Anterior cingulate cortex (tissue), 58 donors: ENCODE data around the gene GPC6.
"Not testable (repeated sequence)": the region's sequence is repeated elsewhere in the genome, so short reads cannot be mapped to it uniquely, and the experiment has no call there.

Source experiments
- DNase-seq, 58 donors: peaks; one replicate each; lab custom pipeline; 2025; lab: John Stamatoyannopoulos, UW

The GPC6 gene

DNA sequence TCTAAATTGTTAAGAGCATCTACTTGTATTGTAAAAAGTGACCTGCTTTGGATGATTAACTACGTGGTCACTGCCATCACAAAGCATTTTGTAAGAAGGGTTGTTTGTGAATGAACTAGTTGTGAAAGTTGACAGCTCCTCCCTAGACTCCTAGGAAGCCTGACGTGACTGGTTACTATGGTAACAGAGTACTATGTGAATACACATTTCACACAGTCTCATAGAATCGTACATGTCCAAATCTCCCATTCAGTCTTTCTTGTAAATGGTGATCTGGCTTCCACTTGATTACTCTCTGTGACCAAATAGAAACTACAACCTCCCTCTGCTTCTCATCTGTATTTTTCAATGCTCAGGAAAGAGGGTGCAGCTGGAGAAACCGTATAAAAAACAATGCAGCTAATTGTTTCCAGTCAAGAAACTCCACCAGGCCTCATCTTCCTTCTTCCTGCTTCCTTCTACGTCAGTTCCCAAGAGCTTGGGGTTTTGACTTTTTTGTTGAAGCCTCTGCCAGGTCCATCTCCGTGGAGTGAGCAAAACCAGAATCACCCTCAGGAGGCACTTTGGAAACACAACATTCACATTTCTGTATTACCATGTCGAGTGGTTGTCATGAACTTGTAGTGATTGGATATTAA lies 83.4 kb downstream of the GPC6 start:
- no peak for DNase-seq

DNA sequence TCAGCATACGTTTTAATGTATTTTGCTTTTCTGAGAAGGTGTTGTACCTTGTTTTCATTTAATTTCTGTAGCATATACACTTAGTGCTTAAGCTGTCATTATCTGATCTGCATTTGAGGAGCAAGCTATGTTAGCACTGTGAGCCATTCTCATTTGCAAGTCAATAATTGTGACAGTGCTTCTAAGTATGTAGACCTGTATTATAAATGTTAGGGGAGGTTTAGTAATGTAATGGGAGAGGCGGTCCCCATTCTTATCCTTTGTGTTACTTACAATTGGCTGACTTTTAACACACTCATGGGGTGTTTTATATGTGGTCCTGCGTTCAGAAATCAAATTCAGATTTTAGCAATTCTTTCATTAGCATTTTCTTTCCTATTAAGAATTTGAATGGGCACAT lies 90.2 kb downstream of the GPC6 start:
- DNase-seq, result no peak

DNA sequence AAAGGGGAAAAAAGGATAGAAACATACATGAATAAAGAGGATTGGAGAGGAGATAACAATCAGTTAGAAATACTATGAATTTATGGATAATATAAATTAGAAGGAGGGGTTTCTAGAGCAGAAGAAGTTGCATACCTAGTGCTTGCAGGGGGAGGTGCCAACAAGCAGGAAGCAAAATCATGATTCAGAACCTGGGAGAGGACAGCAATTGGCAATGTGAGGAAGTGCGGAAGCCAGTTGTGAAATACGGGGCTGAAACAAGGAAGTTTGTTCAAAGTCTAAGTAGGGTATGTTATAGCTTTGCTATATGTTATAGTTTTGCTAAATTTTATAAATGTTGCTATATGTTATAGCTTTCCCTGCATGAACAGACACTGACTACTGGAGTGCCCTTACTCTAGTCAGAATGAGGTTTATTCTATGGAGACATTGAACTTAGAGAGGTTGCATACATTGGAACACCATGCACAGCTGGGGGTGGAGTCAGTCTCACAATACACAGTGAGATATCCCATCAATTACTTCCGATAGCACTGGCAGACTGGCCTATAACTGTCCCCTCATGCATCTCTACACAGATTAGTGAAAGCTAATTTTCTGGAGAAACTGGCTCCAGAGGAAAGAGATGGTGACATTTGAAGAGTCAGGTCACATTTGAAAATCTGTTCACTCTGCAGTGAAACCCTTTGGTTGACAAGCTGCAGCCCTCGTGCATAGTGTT lies 92.1 kb downstream of the GPC6 start:
- DNase-seq, result no peak

DNA sequence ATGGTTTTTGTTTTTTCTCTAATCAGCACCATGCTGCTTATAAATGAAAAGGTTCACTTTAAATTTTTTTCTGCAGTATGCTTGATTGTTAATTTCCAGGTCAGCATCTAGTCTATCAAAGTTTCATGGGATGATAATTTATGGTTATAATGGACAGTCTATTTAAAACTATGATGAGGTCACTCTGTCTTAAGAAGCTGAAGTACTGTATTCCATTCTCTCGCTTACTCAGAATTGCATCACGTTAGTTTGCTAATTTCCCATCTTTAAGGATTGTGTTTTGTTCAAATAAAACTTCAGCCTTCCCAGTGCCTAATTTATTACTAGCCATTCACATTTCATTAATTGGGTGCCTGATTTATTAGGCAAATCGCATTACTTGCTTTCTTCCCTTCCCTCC lies 94.3 kb downstream of the GPC6 start:
- DNase-seq, result no peak

DNA sequence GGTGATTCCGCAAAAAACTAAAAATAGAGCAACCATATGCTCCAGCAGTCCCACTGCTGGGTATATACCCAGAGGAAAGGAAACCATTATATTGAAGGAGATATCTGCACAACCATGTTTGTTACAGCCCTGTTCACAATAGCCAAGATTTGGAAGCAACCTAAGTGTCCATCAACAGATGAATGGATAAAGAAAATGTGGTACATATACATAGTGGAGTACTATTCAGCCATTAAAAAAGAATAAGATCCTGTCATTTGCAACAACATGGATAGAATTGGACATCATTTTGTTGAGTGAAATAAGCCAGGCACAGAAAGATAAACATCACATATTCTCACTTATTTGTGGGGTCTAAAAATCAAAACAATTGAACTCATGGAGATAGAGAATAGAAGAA lies 97.3 kb downstream of the GPC6 start:
- not testable (repeated sequence) for DNase-seq

DNA sequence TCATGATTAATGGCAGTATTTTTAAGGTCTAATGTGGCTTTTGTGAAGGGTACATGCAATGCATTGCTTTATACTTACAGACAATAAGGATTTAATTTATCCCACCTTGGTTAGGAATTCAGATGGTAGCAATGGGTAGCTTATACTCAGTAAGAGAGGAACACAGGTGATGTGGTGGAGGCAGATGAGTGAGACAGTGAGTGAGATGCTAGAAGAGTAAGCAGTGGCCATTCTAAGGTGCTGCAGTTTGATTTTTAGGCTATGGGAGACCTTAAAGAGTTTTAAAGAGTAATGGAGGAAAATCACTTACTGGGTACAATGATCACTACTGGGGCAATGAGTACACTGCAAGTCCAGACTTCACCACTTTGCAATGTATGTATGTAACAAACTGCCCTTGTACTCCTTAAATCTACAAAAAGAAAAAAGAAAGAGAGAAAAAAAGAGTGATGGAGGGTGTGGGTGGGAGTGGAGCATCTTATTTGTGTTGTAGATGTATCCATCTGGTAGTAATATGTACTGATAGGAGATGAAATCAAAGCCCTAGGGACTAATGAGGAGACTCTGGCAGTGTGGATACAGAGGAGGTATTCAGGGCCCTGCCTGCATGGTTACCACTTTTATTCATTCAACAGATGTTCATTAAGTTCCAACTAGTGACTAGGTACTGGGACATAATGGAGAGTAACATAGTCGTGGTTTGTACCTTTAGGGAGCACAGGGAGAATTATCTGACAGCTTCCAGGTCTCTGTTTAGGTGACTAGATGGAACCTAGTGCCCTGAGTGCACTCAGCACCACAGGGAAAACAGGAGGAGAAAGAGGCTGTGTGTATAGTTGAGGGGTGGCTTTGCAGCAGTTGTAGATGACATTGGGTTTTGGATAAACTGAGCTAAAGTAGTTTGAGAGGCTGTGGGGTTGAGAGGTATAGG lies 99.0 kb downstream of the GPC6 start:
- no peak for DNase-seq

DNA sequence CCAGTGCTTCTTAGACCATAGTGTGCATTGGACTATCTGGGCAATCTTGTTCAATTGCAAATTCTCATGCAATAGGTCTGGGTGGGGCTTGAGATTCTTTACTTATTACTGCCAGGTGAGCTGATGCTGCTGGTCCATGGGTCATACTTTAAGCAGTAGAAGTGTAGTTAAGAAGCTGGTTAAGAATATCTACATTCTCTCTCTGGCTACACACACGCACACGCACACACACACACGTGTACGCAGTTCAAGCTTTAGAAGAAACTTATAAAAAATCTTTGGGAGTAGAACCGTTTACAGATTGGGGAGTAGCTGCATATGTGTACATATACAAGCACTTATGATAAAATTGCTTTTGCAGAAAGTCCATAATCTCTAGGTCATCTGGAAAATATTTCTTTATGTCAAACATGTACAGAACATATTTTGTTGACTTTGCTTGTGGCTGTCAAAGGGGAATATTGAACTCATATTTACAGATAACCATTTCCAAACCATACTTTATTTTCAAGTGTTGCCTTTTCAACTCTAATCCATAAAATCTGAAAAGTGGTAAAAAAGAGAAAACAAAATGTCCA lies 99.7 kb downstream of the GPC6 start:
- DNase-seq, result no peak

DNA sequence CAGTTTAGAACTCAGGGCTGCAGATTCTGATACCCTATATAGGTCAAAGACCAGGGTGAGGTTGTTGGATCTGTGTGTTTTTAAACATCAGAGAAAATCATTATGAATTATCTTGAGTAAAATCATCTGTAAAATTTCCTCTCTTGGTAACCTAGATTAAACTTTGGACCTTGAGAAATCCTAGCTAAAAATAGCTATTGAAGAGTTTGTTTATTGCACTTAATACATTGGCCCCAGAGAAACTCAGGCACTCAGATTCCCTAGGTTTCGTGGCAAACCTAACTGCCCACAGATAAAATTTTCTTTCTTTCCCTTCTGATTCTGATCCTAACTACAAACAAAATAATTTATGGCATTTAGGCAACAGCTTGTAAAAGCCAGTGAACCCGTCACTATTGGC lies 102.3 kb downstream of the GPC6 start:
- DNase-seq, result no peak

DNA sequence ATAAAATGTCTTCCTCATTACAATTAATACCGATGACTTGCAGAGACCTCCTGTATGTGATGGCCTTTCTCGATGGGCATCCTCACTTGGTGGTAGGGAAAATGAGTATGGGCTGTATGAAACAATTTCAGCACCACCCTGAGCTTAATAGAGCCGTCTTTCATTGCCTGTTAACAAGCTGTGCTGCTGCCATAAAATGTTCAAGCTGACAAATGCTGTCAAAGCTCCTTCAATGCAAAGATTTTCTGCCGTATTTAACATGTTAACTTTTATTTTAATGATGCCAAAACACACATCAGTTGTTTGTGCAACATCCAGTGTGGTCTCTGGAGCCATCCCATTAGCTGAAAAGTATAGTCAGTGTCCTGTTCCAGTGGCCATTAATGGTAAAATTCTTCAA lies 110.1 kb downstream of the GPC6 start:
- DNase-seq, result no peak

DNA sequence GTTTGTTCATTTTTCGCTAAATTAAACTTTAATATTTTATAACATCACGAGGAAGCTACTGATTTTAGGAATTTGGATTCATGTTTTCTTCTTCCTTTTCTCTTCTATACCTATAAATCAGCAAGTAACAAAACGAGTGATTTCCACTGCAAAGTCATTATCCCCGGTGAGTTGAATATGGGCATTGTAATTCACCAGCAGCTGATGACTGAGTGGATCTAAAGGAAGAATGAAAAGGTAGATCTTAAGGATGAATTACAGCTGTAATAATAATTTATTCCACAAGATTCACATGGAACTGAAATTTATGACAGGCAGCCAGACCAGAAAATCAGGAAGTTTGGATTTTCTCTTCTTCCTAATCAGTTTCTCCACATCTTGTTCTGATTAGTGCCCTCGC lies 111.4 kb downstream of the GPC6 start:
- no peak for DNase-seq

DNA sequence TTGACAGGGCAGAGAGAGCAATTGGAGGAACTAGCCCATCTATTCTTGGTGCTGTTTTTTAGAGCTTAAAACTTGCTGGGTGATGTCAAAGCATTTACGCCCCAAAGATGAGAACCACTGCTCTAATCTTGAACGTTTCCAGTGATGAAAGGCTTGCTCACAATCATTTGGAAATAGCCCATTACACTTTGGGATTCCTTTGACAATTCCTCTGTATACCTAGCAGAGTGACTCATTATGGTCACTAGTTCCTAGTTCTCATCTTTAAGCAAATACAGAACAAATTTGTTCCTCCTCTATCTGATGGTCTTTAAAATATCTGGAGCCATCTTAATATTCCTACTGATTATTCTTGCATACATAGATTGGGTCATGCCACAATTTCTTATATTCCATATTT lies 112.3 kb downstream of the GPC6 start:
- DNase-seq, result no peak

DNA sequence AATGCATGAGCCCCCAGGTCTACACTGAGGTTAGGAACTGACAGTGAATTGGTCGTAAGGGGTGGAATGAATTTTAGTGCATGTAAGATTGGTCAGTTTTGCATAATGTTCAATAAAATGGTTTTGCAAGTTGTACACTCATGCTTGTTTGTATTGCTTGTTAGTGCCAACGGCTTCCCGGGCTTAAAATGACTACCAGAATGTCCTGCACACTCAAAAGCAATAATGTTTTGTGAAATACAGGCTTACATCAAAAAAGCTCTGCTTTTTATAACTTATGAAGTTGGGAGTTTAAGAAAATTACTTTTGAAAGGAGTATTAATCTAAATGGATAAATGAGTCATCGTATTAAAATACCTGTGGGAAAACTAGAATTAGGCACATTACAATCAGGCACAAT lies 112.9 kb downstream of the GPC6 start:
- no peak for DNase-seq

DNA sequence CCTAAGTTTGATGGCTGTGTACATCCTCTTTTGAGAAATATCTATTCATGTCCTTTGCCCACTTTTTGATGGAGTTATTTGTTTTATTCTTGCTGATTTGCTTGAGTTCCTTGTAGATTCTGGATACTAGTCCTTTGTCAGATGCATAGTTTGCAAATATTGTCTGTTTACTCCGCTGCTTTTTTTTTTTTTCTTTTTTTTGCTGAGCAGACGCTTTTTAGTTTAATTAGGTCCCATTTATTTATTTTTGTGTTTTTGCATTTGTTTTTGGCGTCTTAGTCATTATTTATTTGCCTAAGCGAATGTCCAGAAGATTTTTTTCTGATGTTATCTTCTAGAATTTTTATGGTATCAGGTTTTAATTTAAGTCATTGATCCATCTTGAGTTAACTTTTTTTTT lies 114.9 kb downstream of the GPC6 start:
- DNase-seq, result no peak

DNA sequence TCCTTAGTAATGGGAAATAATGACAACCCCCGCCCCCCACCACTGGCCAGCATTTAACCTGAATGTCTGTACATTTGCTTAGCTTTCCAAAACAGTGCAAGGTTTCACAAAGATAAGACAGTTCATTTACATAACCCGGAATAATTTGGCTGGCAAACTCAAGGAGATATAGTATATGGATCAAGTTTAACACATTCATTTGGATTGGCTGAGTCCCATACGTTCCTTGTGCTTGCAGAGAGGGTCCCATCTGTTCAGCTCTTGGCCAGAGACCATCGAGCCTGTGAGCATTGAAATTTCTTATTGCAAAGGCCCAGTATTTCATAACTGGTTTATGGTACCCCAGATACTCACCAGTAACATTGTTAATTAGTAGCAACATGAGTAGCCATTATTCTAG lies 116.5 kb downstream of the GPC6 start:
- DNase-seq, result peak in 4 of 58 donors; percentile 1 to 5 (median 2)

DNA sequence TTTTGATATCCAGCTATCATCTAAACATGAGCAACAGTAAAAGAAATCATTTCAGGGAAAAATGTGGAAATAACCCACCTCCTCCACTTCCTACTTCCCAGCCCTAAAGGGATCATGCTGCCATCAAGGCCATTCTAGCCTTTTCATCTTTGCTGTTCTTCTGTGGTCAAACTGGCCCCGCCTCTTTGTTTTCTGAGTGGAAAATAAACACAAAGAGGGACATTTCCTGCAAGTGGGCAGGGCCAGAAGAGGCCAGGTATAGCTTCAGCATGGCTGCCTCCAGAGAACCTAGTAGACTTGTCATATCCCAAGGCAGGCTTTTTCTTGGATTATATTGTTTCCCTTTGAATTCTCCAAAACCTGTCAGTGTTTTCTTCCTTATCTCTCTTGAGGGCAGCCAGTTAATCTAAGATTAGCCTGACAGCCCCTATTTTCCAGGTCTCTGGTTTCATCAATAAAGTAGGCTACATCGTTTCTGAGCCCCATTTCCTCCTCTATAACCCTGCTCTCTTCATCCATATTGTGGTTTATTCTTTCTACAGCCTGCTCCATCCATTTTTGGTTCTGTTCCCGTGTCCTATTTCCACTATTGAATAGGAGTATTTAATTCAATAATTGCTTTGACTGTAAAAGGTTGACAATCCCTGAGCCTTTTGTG lies 117.6 kb downstream of the GPC6 start:
- no peak for DNase-seq

DNA sequence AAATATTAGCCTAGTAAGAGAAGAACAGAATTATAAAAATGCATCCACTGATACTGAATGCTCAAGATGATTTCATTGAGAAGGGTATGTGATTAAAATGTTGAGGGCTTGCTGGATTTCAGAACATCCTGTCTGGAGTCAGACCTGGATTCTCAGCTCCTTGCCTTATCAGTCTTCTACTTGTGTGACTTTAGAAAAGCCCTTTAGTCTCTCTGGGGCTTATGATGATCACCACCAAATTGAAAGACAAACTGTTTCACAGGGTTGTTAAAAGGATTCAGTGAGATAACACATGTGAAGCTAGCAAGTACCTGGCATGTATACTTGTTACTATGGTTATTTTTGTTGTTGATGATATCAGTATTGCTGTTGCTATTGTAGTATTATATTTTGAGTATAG lies 118.4 kb downstream of the GPC6 start:
- no peak for DNase-seq

DNA sequence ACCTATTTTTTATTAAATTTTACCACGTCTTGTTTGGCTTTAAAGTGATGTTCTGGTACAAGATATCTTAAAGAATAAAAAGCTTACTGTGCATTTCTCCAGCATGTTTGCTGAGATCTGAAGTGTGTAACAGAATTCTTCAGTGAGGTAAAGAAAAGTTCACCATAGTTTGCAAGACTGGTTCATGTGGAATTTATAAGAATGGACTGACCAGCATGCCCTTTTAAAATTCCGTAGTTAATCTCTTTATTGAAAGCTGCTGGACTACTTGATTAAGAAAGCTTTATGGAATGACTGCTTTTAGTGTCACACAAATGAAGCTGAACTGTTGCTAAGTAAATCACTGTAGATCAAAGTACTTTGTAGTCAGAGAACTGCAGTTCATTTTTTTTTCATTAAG lies 119.2 kb downstream of the GPC6 start:
- no peak for DNase-seq

DNA sequence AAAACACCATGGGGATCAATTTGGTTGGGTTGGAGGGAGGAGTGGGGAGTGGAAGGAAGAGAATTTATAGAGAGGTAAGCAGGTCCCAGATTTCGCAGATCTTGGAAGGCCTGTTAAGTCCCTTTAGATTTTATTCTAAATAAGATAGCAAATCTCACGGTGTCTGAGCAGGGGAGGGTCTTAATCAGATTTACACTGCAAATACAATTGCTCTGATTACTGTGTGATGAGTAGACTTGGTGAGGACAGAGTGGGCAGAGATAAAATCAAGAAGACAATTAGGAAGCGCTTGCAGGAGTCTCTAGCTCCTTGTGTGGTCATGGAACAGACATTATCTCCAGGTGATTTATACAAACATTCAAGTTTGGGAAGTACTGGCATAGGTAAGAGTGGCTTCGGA lies 126.0 kb downstream of the GPC6 start:
- no peak for DNase-seq

DNA sequence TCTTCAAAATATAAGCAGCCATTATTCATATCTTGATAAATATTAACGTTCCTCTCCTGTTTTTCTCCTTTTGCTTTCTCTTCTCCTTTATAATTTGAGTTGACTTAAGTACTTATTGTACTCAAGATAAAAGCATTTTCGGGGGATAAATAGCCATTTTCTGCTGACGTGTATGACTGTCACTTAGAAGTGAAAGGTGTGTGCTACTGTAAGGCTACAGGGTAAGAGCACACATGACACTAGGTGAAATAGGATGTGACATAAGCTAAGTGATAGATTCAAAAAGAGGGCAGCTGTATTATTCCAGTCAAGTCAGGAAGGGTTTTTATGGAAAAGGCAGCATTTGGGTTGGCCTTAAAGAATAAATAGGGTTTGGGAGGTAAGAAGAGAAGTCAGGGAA lies 128.5 kb downstream of the GPC6 start:
- no peak for DNase-seq

DNA sequence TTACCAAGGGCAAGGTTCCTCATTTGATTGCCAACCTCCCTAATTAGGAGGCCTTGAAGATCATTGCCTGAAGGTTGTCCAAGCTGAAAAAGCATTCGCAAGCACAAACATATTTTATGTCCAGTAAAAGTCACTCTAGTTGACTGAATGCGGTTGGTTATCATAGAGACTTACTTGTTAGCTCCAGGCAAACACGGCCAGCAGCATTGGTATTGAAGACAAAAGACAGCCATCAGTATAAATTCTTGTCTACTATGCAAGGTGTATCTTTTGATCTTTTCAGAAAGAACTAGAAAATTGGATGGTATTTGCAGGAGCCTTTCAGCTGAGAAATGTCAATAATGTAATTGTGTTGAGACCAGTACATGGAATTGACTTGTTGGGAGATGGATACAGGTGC lies 129.9 kb downstream of the GPC6 start:
- no peak for DNase-seq

DNA sequence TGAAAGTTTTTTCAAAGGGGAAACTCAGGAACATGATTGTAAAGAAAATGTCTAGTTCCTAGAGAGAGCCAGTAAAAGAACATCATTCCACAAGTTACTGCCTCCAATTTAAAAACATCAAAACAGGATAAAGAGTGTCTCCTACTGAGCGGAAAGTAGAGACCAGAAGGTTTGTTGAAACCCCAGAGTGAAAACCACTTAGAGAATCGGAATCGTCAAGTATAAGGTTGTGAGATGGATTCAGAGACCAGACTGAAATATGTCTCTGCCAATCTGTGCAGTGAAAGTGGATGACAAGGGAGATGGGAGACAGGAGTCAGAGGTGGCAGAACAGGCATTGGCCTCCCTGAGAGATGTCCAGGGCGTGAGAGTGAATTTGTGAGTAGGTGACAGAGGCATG lies 133.4 kb downstream of the GPC6 start:
- no peak for DNase-seq
